Activated naive CD8-positive, alpha-beta T cell treated with anti-CD3 and anti-CD28 coated beads, Interleukin-2, amount 10 ng/mL, durations not matched to agents 7 days and 5 days (primary cell): ENCODE results near the gene MPP2. TPM values are rescaled to one million over a fixed set of nuclear protein-coding genes. Genes with fewer than 3 reads are reported as not detected.
"Not testable (repeated sequence)": the region's sequence is repeated elsewhere in the genome, so short reads cannot be mapped to it uniquely, and the experiment has no call there.

ENCODE experiments used
- ATAC-seq: fragments of 150-1000 bp; cut with Tn5 transposase; one replicate; pipeline ENCODE4 v1.10.0; 2021; ENCODE audit warnings: low read depth, moderate library complexity
- POLR2A ChIA-PET: fragments of 350-600 bp; sonication (Branson Sonifier 250); formaldehyde crosslinking; loops from one replicate; lab custom pipeline; 2021; ENCODE audit warnings: antibody characterized with exemption; lab: Charles Lee
- DNase-seq: peaks from one replicate; pipeline ENCODE4 v3.0.0; 2021
- H3K27ac Mint-ChIP-seq: one replicate; pipeline ENCODE4 v1.8.0; 2022; ENCODE audit warnings: mild to moderate bottlenecking, mixed read lengths
- H3K27me3 Mint-ChIP-seq: one replicate; pipeline ENCODE4 v1.8.0; 2022; ENCODE audit warnings: mild to moderate bottlenecking, moderate library complexity, mixed read lengths
- H3K36me3 Mint-ChIP-seq: one replicate; pipeline ENCODE4 v1.8.0; 2021; ENCODE audit warnings: mild to moderate bottlenecking, mixed read lengths
- H3K4me1 Mint-ChIP-seq: one replicate; pipeline ENCODE4 v1.8.0; 2021; ENCODE audit warnings: mixed read lengths
- H3K4me3 Mint-ChIP-seq: one replicate; pipeline ENCODE4 v1.8.0; 2022; ENCODE audit warnings: mild to moderate bottlenecking, moderate library complexity, mixed read lengths
- H3K9me3 Mint-ChIP-seq: one replicate; pipeline ENCODE4 v1.8.0; 2021; ENCODE audit warnings: mixed read lengths
- total RNA-seq, 2 experiments: library from RNA; stranded (reverse); gene quantifications; one replicate each; pipeline ENCODE4 v1.2.3, GENCODE V29; 2021

Gene MPP2
- total RNA-seq, 2 experiments from 2014 or later: 2.3 to 3.1 TPM

GRCh38 chr17:43906951-43907424 is 348 bp downstream of the MPP2 start:
- peak overlapping the region; percentile 73 for H3K4me3 Mint-ChIP-seq
- ATAC-seq: no peak
- no peak overlapping the region for H3K27ac Mint-ChIP-seq
- H3K36me3 Mint-ChIP-seq: no peaks in the 10 kb centered on the region
- no peaks in the 10 kb centered on the region for H3K9me3 Mint-ChIP-seq
- no peak for DNase-seq
- POLR2A ChIA-PET: interaction anchor here (0.8 kb wide), 1 partner anchor 546 kb away, joined by 3 read pairs; no protein-coding TSS in a partner anchor
- peaks cover 8% of the 10 kb centered on the region for H3K4me1 Mint-ChIP-seq
- H3K27me3 Mint-ChIP-seq: peaks cover 54% of the 10 kb centered on the region

GRCh38 chr17:43905985-43906852 is 1.1 kb downstream of the MPP2 start:
- Mint-ChIP-seq H3K27me3 (peaks cover 55% of the 10 kb centered on the region), H3K4me1 (peaks cover 8% of the 10 kb centered on the region), H3K36me3 (no peaks in the 10 kb centered on the region), H3K27ac (no peak overlapping the region), H3K4me3 (peak overlapping the region; percentile 73), H3K9me3 (no peaks in the 10 kb centered on the region)
- DNase-seq (no peak), ATAC-seq (no peak)
- POLR2A ChIA-PET: no interaction called here

DNA sequence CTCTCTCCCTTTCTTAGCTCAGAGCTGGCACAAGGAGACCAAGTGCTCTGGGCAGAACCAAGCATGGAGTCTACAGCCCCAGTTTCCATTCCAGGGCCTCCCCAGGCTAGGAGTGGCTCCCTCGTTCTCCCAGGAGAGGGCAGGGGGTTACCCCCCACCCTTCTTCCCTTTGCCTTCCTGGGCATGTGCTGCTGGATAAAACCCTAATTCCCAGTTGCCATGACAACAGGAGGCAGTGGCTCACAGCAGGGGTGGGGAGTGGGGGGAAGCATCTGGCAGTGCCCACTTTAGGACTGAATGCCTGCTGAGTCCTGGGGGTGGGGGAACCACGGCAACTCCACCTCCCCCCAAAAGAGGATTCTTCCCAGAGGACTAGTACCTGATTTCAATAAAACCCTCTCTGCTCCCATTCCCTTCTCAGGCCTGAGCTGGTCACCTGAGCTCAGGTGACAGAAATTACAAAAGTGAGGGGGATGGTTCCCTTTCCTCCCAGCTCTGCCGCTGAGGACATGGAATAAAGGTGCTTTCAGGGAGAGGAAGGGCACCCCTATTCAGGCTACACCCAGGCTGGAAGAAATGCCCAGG is 1.8 kb downstream of the MPP2 start:
- ATAC-seq (no peak), DNase-seq (no peak)
- Mint-ChIP-seq H3K9me3 (no peaks in the 10 kb centered on the region), H3K4me3 (no peak overlapping the region), H3K27me3 (peaks cover 59% of the 10 kb centered on the region), H3K36me3 (no peaks in the 10 kb centered on the region), H3K4me1 (peaks cover 13% of the 10 kb centered on the region), H3K27ac (no peak overlapping the region)
- POLR2A ChIA-PET: no interaction called here

DNA sequence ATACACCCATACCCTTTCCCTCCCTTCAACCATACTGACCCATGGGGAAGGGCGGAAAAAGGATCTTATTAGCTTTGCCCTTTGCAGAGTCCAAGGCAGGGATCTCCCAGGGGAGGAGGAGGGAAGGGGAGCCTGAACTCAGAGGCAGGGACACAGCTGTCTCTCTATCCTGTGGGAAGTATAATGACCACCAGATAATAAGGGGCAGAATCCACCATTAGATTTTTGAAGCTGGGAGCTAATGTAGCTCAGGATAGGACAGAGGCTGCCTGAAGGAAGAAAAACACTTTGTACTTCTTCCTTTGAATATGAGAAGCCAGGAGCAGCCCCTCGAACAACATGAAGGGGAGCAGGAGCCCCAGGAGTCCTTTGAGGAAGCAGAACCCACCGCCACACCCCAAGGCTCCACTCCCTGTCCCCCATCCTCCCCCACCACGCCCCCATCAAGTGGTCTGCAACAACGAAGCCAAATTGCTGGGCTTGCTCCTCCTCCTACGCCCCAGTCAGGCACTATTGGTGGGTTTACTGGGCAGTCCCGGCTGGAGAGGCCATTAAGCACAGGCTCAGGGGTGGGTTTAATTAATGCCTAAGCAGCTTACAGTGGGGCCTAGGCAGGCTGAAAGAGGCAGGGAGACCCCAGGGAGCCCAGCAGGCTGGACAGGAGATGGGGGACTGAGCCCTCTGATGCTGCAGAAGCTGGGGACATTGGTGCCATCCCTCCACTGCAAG is 5.3 kb downstream of the MPP2 start:
- Mint-ChIP-seq H3K27ac (no peak overlapping the region), H3K36me3 (no peaks in the 10 kb centered on the region), H3K9me3 (no peaks in the 10 kb centered on the region), H3K4me1 (peaks cover 11% of the 10 kb centered on the region), H3K4me3 (no peak overlapping the region), H3K27me3 (peaks cover 36% of the 10 kb centered on the region)
- DNase-seq (no peak), ATAC-seq (no peak)
- POLR2A ChIA-PET: no interaction called here

GRCh38 chr17:43900858-43901754 is 6.2 kb downstream of the MPP2 start:
- no peak for DNase-seq
- peaks cover 7% of the 10 kb centered on the region for H3K4me1 Mint-ChIP-seq

DNA sequence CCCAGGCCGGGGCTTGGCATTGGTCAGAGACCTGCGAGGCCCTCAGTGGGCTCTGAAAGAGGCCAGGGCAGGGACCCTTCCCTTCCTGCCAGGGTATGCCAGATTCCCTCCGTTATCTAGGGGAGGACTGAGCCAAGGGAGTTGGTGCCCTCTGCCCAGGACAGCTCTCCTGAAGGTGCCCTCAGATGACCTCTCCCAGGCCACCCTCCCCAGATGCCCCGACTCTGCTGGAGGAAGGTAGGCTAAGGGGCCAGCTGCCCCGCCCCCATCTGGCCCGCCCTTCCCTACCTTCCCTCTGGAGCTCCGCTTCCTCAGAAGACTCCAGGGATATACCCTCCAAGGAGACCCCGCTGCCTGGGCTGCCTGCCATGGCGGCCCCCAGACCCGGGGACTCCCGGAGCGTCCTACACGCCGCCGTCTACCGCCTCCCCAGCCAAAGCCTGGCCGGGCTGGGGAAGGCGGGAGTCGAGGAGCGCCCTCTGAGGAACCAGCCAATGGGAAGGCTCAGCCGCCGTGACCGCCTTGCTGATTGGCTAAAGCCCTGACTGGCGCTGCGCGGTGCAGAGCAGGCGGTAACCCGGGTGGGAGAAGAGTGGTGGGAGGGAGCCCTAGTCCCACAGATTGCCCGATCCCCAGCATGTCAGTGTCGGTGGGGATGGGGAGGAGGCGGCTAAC is 7.0 kb downstream of the MPP2 start:
- H3K36me3 Mint-ChIP-seq: no peaks in the 10 kb centered on the region
- peaks cover 7% of the 10 kb centered on the region for H3K4me1 Mint-ChIP-seq
- no peaks in the 10 kb centered on the region for H3K9me3 Mint-ChIP-seq
- H3K4me3 Mint-ChIP-seq: peak overlapping the region; percentile 82
- DNase-seq (peak; percentile 85), ATAC-seq (peak; percentile 100)
- H3K27me3 Mint-ChIP-seq: peaks cover 20% of the 10 kb centered on the region
- H3K27ac Mint-ChIP-seq: peak overlapping the region; percentile 65
- POLR2A ChIA-PET: no interaction called here

More at GRCh38 chr17:43900858-43901754, 6.2 kb downstream of the MPP2 start:
- Mint-ChIP-seq H3K36me3 (no peaks in the 10 kb centered on the region), H3K27ac (peak overlapping the region; percentile 33), H3K9me3 (no peaks in the 10 kb centered on the region), H3K4me3 (peak overlapping the region; percentile 82), H3K27me3 (peaks cover 27% of the 10 kb centered on the region)
- no peak for ATAC-seq
- POLR2A ChIA-PET: no interaction called here

DNA sequence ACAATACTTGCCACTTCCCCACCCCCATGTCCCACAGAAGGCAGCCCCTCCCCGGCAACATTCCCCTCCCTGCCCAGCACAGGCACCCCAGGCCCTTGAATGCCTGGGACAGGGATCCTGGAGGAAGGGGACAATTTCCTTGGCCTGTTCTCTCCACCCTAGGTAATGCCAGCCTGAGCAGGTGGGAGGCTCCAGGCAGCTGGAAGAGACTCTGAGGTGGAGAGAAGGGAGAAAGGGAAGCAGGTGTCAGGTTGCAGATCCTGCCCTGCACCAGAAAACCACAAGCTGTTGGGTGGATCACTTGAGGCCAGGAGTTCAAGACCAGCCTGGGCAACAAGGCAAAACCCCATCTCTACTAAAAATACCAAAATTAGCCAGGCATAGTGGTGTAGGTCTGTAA is 8.9 kb downstream of the MPP2 start:
- no peaks in the 10 kb centered on the region for H3K36me3 Mint-ChIP-seq
- POLR2A ChIA-PET: no interaction called here
- peaks cover 6% of the 10 kb centered on the region for H3K27me3 Mint-ChIP-seq

DNA sequence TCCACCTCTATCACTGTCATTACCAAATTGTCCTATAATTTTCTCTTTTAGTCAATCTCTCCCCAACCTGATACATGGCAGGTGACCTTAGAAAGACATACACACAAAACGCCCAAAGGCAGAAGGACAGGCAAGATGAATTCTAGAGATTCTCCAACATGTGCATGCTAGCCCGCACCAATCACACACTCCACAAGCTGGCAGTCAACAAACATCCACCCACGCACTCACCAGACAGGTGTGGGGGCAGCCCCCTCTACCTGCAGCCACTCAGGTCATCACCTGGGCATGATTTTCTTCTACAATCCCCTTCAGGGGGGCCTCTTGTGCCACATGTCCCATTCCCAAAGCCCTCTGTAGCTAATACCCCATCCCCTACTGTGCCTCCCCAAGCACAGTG is 9.5 kb downstream of the MPP2 start:
- ATAC-seq (no peak), DNase-seq (no peak)
- Mint-ChIP-seq H3K4me3 (no peak overlapping the region), H3K4me1 (peaks cover 7% of the 10 kb centered on the region), H3K27ac (no peak overlapping the region), H3K27me3 (peaks cover 6% of the 10 kb centered on the region), H3K36me3 (no peaks in the 10 kb centered on the region), H3K9me3 (no peaks in the 10 kb centered on the region)
- POLR2A ChIA-PET: no interaction called here

More for the DNA sequence above, 8.9 kb downstream of the MPP2 start:
- Mint-ChIP-seq H3K4me1 (peaks cover 7% of the 10 kb centered on the region), H3K4me3 (no peak overlapping the region), H3K27ac (no peak overlapping the region), H3K9me3 (no peaks in the 10 kb centered on the region)
- DNase-seq (no peak), ATAC-seq (no peak)

DNA sequence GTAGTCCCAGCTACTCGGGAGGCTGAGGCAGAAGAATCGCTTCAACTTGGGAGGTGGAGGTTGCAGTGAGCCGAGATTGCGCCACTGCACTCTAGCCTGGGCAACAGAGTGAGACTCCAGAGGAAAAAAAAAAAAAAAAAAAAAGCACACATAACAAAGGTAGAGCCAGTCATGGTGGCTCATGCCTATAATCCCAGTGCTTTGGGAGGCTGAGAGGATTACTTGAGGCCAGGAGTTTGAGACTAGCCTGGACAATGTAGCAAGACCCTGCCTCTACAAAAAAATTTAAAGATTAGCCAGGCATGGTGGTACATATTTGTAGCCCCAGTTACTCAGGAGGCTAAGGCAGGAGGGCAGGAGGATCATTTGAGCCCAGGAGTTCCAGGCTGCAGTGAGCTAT is 12.8 kb downstream of the MPP2 start:
- H3K4me1 Mint-ChIP-seq, H3K4me3 Mint-ChIP-seq, H3K36me3 Mint-ChIP-seq, H3K27ac Mint-ChIP-seq, H3K27me3 Mint-ChIP-seq, ATAC-seq, H3K9me3 Mint-ChIP-seq, DNase-seq: not testable (repeated sequence)
- POLR2A ChIA-PET: interaction anchor here (0.7 kb wide), 1 partner anchor 332 kb away, joined by 8 read pairs; no protein-coding TSS in a partner anchor

- POLR2A ChIA-PET: no interaction called here
- Mint-ChIP-seq H3K27me3 (peaks cover 2% of the 10 kb centered on the region), H3K27ac (no peak overlapping the region), H3K9me3 (no peaks in the 10 kb centered on the region), H3K36me3 (no peaks in the 10 kb centered on the region), H3K4me3 (no peak overlapping the region), H3K4me1 (no peaks in the 10 kb centered on the region)
- ATAC-seq (no peak), DNase-seq (no peak)
Measured at GRCh38 chr17:43892647-43892952, 14.7 kb downstream of the MPP2 start.

DNA sequence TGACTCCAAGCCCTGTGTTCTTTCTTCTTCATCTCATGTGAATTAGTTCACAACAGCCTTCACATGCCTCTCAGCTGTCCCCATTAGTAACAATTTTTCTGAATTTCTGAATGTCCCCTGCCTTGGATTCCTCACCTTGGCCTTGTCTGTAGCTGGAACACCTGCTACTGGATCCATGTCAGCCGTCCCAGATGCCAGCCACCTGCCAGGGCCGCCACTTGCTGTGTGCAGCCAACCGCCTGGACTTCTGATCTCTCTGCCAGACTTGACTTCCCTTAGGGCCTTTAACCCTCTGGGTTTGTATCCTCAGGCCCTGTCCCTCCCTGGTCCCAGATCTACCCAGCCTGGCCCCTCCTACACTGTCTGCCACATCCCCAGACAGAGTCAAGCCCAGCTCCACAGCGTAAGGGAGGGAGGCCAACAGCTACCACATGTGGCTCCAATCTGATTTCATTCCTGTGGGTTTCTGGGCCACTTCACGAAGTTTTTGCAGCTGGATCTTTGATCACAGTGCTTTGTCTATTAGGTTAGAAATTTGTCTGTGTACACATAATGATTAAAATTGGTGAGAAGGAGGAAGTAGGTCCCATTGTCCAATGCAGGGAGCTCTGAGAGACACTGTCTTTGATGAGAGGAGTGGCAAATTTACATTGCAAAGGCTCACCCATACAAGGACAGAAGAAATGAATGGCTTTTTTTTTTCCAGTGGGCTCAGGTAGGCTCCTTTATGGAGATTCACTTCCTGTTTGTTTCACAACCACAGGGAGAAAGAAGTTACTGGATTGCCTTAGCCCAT is 15.3 kb downstream of the MPP2 start:
- H3K27me3 Mint-ChIP-seq: peaks cover 5% of the 10 kb centered on the region
- H3K4me1 Mint-ChIP-seq: no peaks in the 10 kb centered on the region
- POLR2A ChIA-PET: no interaction called here
- DNase-seq (no peak), ATAC-seq (no peak)
- no peak overlapping the region for H3K27ac Mint-ChIP-seq
- no peaks in the 10 kb centered on the region for H3K9me3 Mint-ChIP-seq
- H3K4me3 Mint-ChIP-seq: no peak overlapping the region
- H3K36me3 Mint-ChIP-seq: no peaks in the 10 kb centered on the region

- H3K9me3 Mint-ChIP-seq: no peaks in the 10 kb centered on the region
- ATAC-seq: no peak
- H3K4me3 Mint-ChIP-seq: no peak overlapping the region
- no peaks in the 10 kb centered on the region for H3K4me1 Mint-ChIP-seq
- H3K36me3 Mint-ChIP-seq: no peaks in the 10 kb centered on the region
- H3K27me3 Mint-ChIP-seq: peaks cover 12% of the 10 kb centered on the region
- no peak for DNase-seq
- POLR2A ChIA-PET: no interaction called here
- no peak overlapping the region for H3K27ac Mint-ChIP-seq
Measured at GRCh38 chr17:43890240-43890639, 17.1 kb downstream of the MPP2 start.
